Left cardiac atrium (tissue), 4 donors: ENCODE measurements around the gene SULT2B1. TPM values are rescaled to one million over a fixed set of nuclear protein-coding genes. Genes with fewer than 3 reads are reported as not detected.
"Not testable (repeated sequence)": the region's sequence is repeated elsewhere in the genome, so short reads cannot be mapped to it uniquely, and the experiment has no call there.

Experiments
- ATAC-seq, 2 donors: fragments of 200-7000 bp; cut with Tn5 transposase; one replicate each; pipeline ENCODE4 v1.9.1; 2020; ENCODE audit warnings: mild to moderate bottlenecking in 2 of 2, moderate library complexity in 2 of 2
- DNase-seq: peaks from one replicate; pipeline ENCODE4 v3.0.0-alpha.2; 2020
- intact Hi-C, 2 donors: fragments of 100-400 bp; cut with DNase I; formaldehyde crosslinking; loops; one replicate each; pipeline versions ENCODE4 v1.14.1 to v1.15.1; 2022 to 2023
- total RNA-seq, 2 donors: library from RNA; stranded (reverse); fragmentation: NEBNext Ultra II Directional; extraction: Animal tissue kit (Norgen Biotek cat#: 25700); gene quantifications; one replicate each; pipeline ENCODE4 v1.2.1, GENCODE V29; 2021
- donor health status: DM: no; HTN: yes; CAD: no.
- donor health status: DM: no; HTN: yes; CAD: no; lungs with severe emphysema.
- donor health status: DM: yes; HTN: yes; CAD: no.
- donor health status: Dilated cardiomyopathy.

SULT2B1 gene
- total RNA-seq, 2 donors from 2014 or later: 0.39 to 0.71 TPM

- intact Hi-C loops: no loop called here
- peak in 1 of 2 donors; percentile 50 for ATAC-seq
- DNase-seq: no peak
Observed at GRCh38 chr19:48553676-48554384, 1.9 kb downstream of the SULT2B1 start.

- DNase-seq (no peak), ATAC-seq (no peak)
- intact Hi-C loops: loop anchor here in 1 of 2 donors (5.0 kb wide), 1 partner anchor 37 kb away; no protein-coding TSS in a partner anchor
Observed at GRCh38 chr19:48554385-48555091, 2.6 kb downstream of the SULT2B1 start.

- ATAC-seq (no peak), DNase-seq (no peak)
- intact Hi-C loops: loop anchor here in 1 of 2 donors (5.0 kb wide), 1 partner anchor 39 kb away; no protein-coding TSS in a partner anchor
Observed at GRCh38 chr19:48556163-48556562, 4.2 kb downstream of the SULT2B1 start.

- intact Hi-C loops: loop anchor here in 1 of 2 donors (5.0 kb wide), 1 partner anchor 40 kb away; no protein-coding TSS in a partner anchor
- ATAC-seq: no peak
Observed at GRCh38 chr19:48556825-48557224, 4.9 kb downstream of the SULT2B1 start.

GRCh38 chr19:48558018-48558684, 6.2 kb downstream of the SULT2B1 start:
- intact Hi-C loops: loop anchor here in 1 of 2 donors (5.0 kb wide), 1 partner anchor 41 kb away; no protein-coding TSS in a partner anchor
- DNase-seq: no peak
- peak in 1 of 2 donors; percentile 55 for ATAC-seq

More at GRCh38 chr19:48556825-48557224, 4.9 kb downstream of the SULT2B1 start:
- no peak for DNase-seq

GRCh38 chr19:48560095-48560530, 8.1 kb downstream of the SULT2B1 start:
- intact Hi-C loops: no loop called here
- no peak for DNase-seq
- no peak for ATAC-seq

- ATAC-seq: no peak
- no peak for DNase-seq
- intact Hi-C loops: no loop called here
Observed at GRCh38 chr19:48561412-48561811, 9.4 kb downstream of the SULT2B1 start.

GRCh38 chr19:48565090-48565489, 13.1 kb downstream of the SULT2B1 start:
- intact Hi-C loops: no loop called here
- no peak for ATAC-seq
- DNase-seq: no peak

- intact Hi-C loops: no loop called here
- DNase-seq (peak; percentile 91), ATAC-seq (peak; percentile 98 to 99)
Observed at GRCh38 chr19:48568345-48568886, 16.4 kb downstream of the SULT2B1 start.

GRCh38 chr19:48569814-48570213, 17.8 kb downstream of the SULT2B1 start:
- ATAC-seq (no peak), DNase-seq (no peak)
- intact Hi-C loops: no loop called here

GRCh38 chr19:48571378-48572162, 19.6 kb downstream of the SULT2B1 start:
- DNase-seq (no peak), ATAC-seq (no peak)
- intact Hi-C loops: no loop called here

- intact Hi-C loops: no loop called here
- no peak for DNase-seq
- no peak for ATAC-seq
Observed at GRCh38 chr19:48573163-48573505, 21.2 kb downstream of the SULT2B1 start.

GRCh38 chr19:48575931-48576622, 24.1 kb downstream of the SULT2B1 start:
- no peak for DNase-seq
- intact Hi-C loops: no loop called here

GRCh38 chr19:48577908-48578307, 25.9 kb downstream of the SULT2B1 start:
- intact Hi-C loops, DNase-seq, ATAC-seq: not testable (repeated sequence)

More at GRCh38 chr19:48575931-48576622, 24.1 kb downstream of the SULT2B1 start:
- no peak for ATAC-seq

GRCh38 chr19:48578891-48579290, 26.9 kb downstream of the SULT2B1 start:
- no peak for ATAC-seq
- intact Hi-C loops: no loop called here
- DNase-seq: no peak

- DNase-seq (no peak), ATAC-seq (no peak)
- intact Hi-C loops: loop anchor here (5.0 to 10.0 kb wide), 5 partner anchors 75 to 317 kb away; partner anchors contain the start of gene EMP3 (in 1 of the 2)
Observed at GRCh38 chr19:48582168-48582567, 30.2 kb downstream of the SULT2B1 start.

- DNase-seq (no peak), ATAC-seq (no peak)
- intact Hi-C loops: loop anchor here (5.0 to 10.0 kb wide), 3 partner anchors 100 to 323 kb away; partner anchors contain the start of gene EMP3 (in 1 of the 2)
Observed at GRCh38 chr19:48587387-48587786, 35.4 kb downstream of the SULT2B1 start.
